HG02588 (cell line): Measurements from ENCODE around the gene TNFSF12.
A peak's percentile ranks its signal among the peaks of the same experiment; 100 is the strongest.
"Not testable (repeated sequence)": the region's sequence is repeated elsewhere in the genome, so short reads cannot be mapped to it uniquely, and the experiment has no call there.

Source experiments
- ATAC-seq: cut with Tn5 transposase; IDR thresholded peaks from one replicate; pipeline ENCODE4 v1.9.1; 2021; ENCODE audit warnings: mild to moderate bottlenecking, moderate library complexity; ENCODE audit not compliant: unreplicated experiment

Gene TNFSF12

DNA sequence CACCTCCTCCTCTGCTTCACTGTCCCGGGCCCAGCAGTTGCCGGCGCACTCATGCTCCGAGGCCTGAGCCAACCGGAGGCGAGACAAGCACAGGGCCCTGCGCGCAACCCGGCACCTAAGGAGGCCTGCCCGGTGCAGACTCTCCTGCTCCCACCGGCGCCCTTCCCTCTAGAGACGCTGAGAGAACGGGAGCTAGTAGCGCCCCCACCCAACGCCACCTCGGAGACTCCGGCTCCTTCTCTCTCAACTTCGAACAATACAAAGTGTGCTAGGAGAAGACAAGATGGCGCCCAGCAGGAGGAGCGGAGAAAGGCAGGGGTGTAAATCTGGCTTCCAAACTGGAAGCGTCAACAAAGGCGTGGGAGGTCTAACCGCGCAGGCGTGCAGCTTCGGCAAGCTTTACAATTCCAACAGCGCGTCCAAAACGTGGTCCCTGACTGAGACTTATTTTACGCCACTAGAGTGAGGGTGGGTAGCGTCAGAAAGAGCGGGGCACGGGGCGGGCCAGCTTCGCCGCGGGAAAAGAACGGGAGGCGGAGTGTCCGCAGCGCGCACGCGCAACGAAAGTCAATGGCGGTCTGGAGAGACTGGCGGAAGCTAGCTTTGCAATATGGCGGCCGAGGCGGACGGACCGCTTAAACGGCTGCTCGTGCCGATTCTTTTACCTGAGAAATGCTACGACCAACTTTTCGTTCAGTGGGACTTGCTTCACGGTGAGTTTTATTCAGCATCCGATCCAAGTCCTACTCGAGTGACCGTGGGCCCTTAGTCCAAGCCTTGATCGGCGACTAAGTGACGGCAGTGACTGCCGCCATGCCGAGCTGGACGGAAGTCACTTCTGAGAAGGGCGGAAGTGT, 34.6 kb downstream of the TNFSF12 start, which contains the start of gene MPDU1:
MPDU1 (plus strand) TSS at position 600 of the 857 bp plus-strand sequence; CDS start at position 611, 11 bp downstream.
- peak; percentile 61 for ATAC-seq

DNA sequence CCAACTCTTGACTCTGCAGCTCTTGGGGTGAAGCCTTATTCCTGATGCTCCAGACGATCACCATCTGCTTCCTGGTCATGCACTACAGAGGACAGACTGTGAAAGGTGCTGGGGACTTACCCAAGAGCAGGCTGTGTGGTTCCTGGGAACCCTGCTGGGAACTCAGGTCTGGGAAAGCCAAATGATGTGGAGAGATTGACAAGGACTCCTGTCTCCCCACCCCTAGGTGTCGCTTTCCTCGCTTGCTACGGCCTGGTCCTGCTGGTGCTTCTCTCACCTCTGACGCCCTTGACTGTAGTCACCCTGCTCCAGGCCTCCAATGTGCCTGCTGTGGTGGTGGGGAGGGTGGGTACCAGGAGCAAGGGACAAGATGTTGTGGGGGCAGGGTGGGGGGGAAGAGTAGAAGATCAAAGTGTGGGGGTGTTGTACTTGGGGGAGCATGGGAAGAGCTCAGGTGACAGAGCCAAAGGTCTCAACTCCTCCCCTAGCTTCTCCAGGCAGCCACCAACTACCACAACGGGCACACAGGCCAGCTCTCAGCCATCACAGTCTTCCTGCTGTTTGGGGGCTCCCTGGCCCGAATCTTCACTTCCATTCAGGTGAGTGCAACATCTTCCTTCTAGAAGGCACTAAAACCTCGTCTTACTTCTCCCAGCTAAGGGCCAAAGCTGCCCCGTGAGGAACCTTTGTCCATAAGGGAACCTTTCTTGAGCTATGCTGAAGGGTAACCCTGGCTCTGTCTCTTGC, 38.0 kb downstream of the TNFSF12 start:
- no peak for ATAC-seq

- no peak for ATAC-seq
Observed at GRCh38 chr17:7587420-7588151, 38.7 kb downstream of the TNFSF12 start.

- ATAC-seq, result no peak
Observed at GRCh38 chr17:7588553-7589203, 39.8 kb downstream of the TNFSF12 start.

DNA sequence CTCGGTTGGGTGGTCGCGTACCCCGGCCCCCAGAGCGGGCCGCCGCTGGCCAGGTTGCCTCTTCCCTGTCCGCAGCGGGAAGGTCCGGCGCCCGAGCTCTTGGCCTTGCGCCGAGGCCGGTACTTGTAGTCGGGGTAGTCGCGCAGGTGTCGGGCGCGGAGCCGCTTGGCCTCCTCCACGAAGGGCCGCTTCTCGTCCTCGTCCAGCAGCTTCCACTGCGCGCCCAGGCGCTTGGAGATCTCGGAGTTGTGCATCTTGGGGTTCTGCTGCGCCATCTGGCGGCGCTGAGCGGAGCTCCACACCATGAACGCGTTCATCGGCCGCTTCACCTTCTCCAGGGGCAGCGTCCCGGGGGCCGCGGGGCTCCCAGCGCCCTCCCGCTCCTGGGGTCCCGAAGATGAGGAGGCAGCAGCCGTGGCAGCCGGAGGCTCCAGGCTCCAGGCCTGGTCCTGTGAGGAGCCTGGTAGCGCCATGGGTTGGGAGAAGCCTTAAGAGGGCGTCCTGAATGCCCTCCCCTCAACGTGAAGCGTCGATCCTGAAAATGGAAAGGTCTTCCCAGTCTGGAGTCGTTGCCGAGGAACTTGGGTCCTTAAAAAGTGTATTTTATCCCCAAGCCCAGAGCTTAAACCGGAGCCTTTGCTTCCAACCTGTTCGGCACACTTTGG, 40.5 kb downstream of the TNFSF12 start:
- ATAC-seq, result no peak

GRCh38 chr17:7589891-7590691, 41.2 kb downstream of the TNFSF12 start, which contains the start of gene SOX15:
Gene SOX15 (minus strand): TSS chr17:7590094. CDS start chr17:7589676, 418 bp downstream.
- no peak for ATAC-seq

DNA sequence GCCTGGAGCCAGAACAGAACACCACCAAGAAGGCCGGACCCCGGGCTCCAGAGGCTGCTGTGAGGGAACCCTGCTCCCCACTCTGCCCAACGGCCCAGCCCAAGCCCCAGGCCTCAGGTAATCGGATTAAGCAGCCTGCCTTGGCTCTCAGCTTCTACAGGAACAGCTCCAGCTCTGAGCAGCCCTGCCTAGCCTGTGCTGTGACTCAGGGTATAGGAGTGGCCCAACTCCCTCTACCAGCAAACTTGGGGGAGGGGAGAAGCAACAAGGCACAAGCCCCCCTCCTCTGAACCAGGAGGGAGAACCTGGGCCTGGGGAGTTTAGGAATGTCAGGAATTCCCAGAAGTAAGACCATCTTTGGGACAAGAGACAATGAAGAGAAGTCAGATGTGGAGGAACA, 41.9 kb downstream of the TNFSF12 start:
- ATAC-seq, result no peak

DNA sequence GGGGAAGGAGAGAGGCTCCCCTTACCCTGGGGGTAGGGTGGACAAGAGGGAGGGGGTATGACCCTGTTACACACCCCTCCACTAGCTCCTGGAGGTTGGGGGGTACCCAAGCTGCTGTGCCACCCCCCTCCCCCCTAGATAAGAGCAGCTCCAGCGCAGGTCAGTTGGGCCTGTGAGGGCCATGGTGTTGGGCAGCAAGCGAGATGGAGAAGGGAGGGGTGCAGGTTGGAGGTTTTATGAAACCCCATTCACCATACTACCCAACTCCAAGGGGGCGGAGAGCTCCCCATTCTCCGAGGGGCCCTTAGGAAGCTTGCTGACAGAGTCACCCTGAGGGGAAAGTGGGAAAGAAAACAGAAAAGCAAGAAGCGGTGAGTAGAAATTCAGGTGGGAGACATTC, 42.7 kb downstream of the TNFSF12 start:
- ATAC-seq, result no peak

GRCh38 chr17:7592422-7593021, 43.7 kb downstream of the TNFSF12 start:
- ATAC-seq, result no peak

GRCh38 chr17:7593296-7593695, 44.4 kb downstream of the TNFSF12 start:
- no peak for ATAC-seq

DNA sequence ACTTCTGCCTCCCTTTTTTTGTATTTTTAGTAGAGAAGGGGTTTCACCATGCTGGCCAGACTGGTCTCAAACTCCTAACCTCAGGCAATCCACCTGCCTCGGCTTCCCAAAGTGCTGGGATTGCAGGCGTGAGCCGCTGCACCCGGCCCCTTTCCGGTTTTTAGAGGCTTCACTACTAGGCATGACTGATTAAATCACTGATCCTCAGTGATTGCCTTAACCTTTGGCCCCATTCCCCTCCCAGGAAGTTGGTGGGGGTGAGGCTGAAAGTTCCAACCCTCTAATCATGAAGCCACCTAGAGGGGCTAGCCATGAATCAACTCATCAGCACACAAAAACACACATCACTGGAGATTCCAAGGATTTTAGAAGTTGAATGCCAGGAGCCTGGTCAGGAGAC, 48.7 kb downstream of the TNFSF12 start:
- ATAC-seq, result not testable (repeated sequence)

- no peak for ATAC-seq
Observed at GRCh38 chr17:7606280-7606679, 57.4 kb downstream of the TNFSF12 start.
